ENCODE measurements around the gene CAP2.
"Not testable (repeated sequence)": the region's sequence is repeated elsewhere in the genome, so short reads cannot be mapped to it uniquely, and the experiment has no call there.

Gene CAP2

GRCh38 chr6:17511580-17511979, 118.2 kb downstream of the CAP2 start:
- no peaks in the 10 kb centered on the region for H3K27me3 ChIP-seq (ENCODE audit: control insufficient read depth in 1 of 2, insufficient read depth in 2 of 2, low read length in 2 of 2)
- H3K4me1 ChIP-seq (ENCODE audit: control insufficient read depth, insufficient read depth, low read length): no peaks in the 10 kb centered on the region
- no peak overlapping the region for H3K27ac ChIP-seq (ENCODE audit: low read length)
- H3K9ac ChIP-seq (ENCODE audit: low read length in 2 of 2): no peak overlapping the region
- no peaks in the 10 kb centered on the region for H3K9me3 ChIP-seq (ENCODE audit: control insufficient read depth in 2 of 2, low read length in 2 of 2)
- peaks cover 19 to 21% of the 10 kb centered on the region in 2 donors for H3K36me3 ChIP-seq (ENCODE audit: control insufficient read depth in 2 of 2, insufficient read depth in 2 of 2, low read length in 2 of 2)
- no peak overlapping the region for H3K4me3 ChIP-seq (ENCODE audit: low read length in 2 of 2)

GRCh38 chr6:17519120-17519519, 125.7 kb downstream of the CAP2 start:
- H3K4me1 ChIP-seq (ENCODE audit: control insufficient read depth, insufficient read depth, low read length): peaks cover 4% of the 10 kb centered on the region
- no peaks in the 10 kb centered on the region for H3K9me3 ChIP-seq (ENCODE audit: control insufficient read depth in 2 of 2, low read length in 2 of 2)
- H3K36me3 ChIP-seq (ENCODE audit: control insufficient read depth in 2 of 2, insufficient read depth in 2 of 2, low read length in 2 of 2): peaks cover 12 to 22% of the 10 kb centered on the region in 2 donors
- no peak overlapping the region for H3K9ac ChIP-seq (ENCODE audit: low read length in 2 of 2)
- H3K27ac ChIP-seq (ENCODE audit: low read length): peak overlapping the region; percentile 11
- H3K4me3 ChIP-seq (ENCODE audit: low read length in 2 of 2): no peak overlapping the region
- H3K27me3 ChIP-seq (ENCODE audit: control insufficient read depth in 1 of 2, insufficient read depth in 2 of 2, low read length in 2 of 2): no peaks in the 10 kb centered on the region

- Histone ChIP-seq H3K4me1 (ENCODE audit: control insufficient read depth, insufficient read depth, low read length) (no peaks in the 10 kb centered on the region), H3K36me3 (ENCODE audit: control insufficient read depth in 2 of 2, insufficient read depth in 2 of 2, low read length in 2 of 2) (peaks cover 7 to 8% of the 10 kb centered on the region in 2 donors), H3K27ac (ENCODE audit: low read length) (no peak overlapping the region), H3K4me3 (ENCODE audit: low read length in 2 of 2) (no peak overlapping the region), H3K9ac (ENCODE audit: low read length in 2 of 2) (no peak overlapping the region), H3K9me3 (ENCODE audit: control insufficient read depth in 2 of 2, low read length in 2 of 2) (peaks cover 0 to 3% of the 10 kb centered on the region in 2 donors), H3K27me3 (ENCODE audit: control insufficient read depth in 1 of 2, insufficient read depth in 2 of 2, low read length in 2 of 2) (no peaks in the 10 kb centered on the region)
Measured at GRCh38 chr6:17525637-17526036, 132.2 kb downstream of the CAP2 start.

- no peaks in the 10 kb centered on the region for H3K4me1 ChIP-seq (ENCODE audit: control insufficient read depth, insufficient read depth, low read length)
- H3K9me3 ChIP-seq (ENCODE audit: control insufficient read depth in 2 of 2, low read length in 2 of 2): peaks cover 0 to 3% of the 10 kb centered on the region in 2 donors
- H3K27ac ChIP-seq (ENCODE audit: low read length): no peak overlapping the region
- H3K36me3 ChIP-seq (ENCODE audit: control insufficient read depth in 2 of 2, insufficient read depth in 2 of 2, low read length in 2 of 2): peaks cover 3 to 11% of the 10 kb centered on the region in 2 donors
- H3K27me3 ChIP-seq (ENCODE audit: control insufficient read depth in 1 of 2, insufficient read depth in 2 of 2, low read length in 2 of 2): no peaks in the 10 kb centered on the region
- no peak overlapping the region for H3K9ac ChIP-seq (ENCODE audit: low read length in 2 of 2)
- H3K4me3 ChIP-seq (ENCODE audit: low read length in 2 of 2): no peak overlapping the region
Measured at GRCh38 chr6:17527076-17527475, 133.7 kb downstream of the CAP2 start.

GRCh38 chr6:17530321-17530835, 137.0 kb downstream of the CAP2 start:
- Histone ChIP-seq H3K4me3 (ENCODE audit: low read length in 2 of 2) (no peak overlapping the region), H3K4me1 (ENCODE audit: control insufficient read depth, insufficient read depth, low read length) (no peaks in the 10 kb centered on the region), H3K36me3 (ENCODE audit: control insufficient read depth in 2 of 2, insufficient read depth in 2 of 2, low read length in 2 of 2) (peaks cover 4 to 13% of the 10 kb centered on the region in 2 donors), H3K27ac (ENCODE audit: low read length) (no peak overlapping the region), H3K9ac (ENCODE audit: low read length in 2 of 2) (no peak overlapping the region), H3K9me3 (ENCODE audit: control insufficient read depth in 2 of 2, low read length in 2 of 2) (peaks cover 0 to 2% of the 10 kb centered on the region in 2 donors), H3K27me3 (ENCODE audit: control insufficient read depth in 1 of 2, insufficient read depth in 2 of 2, low read length in 2 of 2) (no peaks in the 10 kb centered on the region)

- H3K4me1 ChIP-seq (ENCODE audit: control insufficient read depth, insufficient read depth, low read length): no peaks in the 10 kb centered on the region
- H3K4me3 ChIP-seq (ENCODE audit: low read length in 2 of 2): no peak overlapping the region
- H3K9ac ChIP-seq (ENCODE audit: low read length in 2 of 2): no peak overlapping the region
- H3K27ac ChIP-seq (ENCODE audit: low read length): no peak overlapping the region
- peaks cover 10 to 20% of the 10 kb centered on the region in 2 donors for H3K36me3 ChIP-seq (ENCODE audit: control insufficient read depth in 2 of 2, insufficient read depth in 2 of 2, low read length in 2 of 2)
- H3K9me3 ChIP-seq (ENCODE audit: control insufficient read depth in 2 of 2, low read length in 2 of 2): no peaks in the 10 kb centered on the region
- H3K27me3 ChIP-seq (ENCODE audit: control insufficient read depth in 1 of 2, insufficient read depth in 2 of 2, low read length in 2 of 2): no peaks in the 10 kb centered on the region
Measured at GRCh38 chr6:17536586-17536985, 143.2 kb downstream of the CAP2 start.

GRCh38 chr6:17542243-17542642, 148.8 kb downstream of the CAP2 start:
- H3K36me3 ChIP-seq (ENCODE audit: control insufficient read depth in 2 of 2, insufficient read depth in 2 of 2, low read length in 2 of 2): peaks cover 17 to 30% of the 10 kb centered on the region in 2 donors
- no peaks in the 10 kb centered on the region for H3K4me1 ChIP-seq (ENCODE audit: control insufficient read depth, insufficient read depth, low read length)
- no peaks in the 10 kb centered on the region for H3K27me3 ChIP-seq (ENCODE audit: control insufficient read depth in 1 of 2, insufficient read depth in 2 of 2, low read length in 2 of 2)
- no peak overlapping the region for H3K9ac ChIP-seq (ENCODE audit: low read length in 2 of 2)
- no peak overlapping the region for H3K4me3 ChIP-seq (ENCODE audit: low read length in 2 of 2)
- H3K9me3 ChIP-seq (ENCODE audit: control insufficient read depth in 2 of 2, low read length in 2 of 2): no peaks in the 10 kb centered on the region
- H3K27ac ChIP-seq (ENCODE audit: low read length): no peak overlapping the region

- not testable (repeated sequence) for H3K4me1 ChIP-seq (ENCODE audit: control insufficient read depth, insufficient read depth, low read length); H3K4me3 ChIP-seq (ENCODE audit: low read length in 2 of 2); H3K9ac ChIP-seq (ENCODE audit: low read length in 2 of 2); H3K27me3 ChIP-seq (ENCODE audit: control insufficient read depth in 1 of 2, insufficient read depth in 2 of 2, low read length in 2 of 2); H3K9me3 ChIP-seq (ENCODE audit: control insufficient read depth in 2 of 2, low read length in 2 of 2); H3K27ac ChIP-seq (ENCODE audit: low read length)
- peaks cover 16 to 20% of the 10 kb centered on the region in 2 donors for H3K36me3 ChIP-seq (ENCODE audit: control insufficient read depth in 2 of 2, insufficient read depth in 2 of 2, low read length in 2 of 2)
Measured at GRCh38 chr6:17545681-17546080, 152.3 kb downstream of the CAP2 start.

- H3K27ac ChIP-seq (ENCODE audit: low read length): no peak overlapping the region
- no peaks in the 10 kb centered on the region for H3K9me3 ChIP-seq (ENCODE audit: control insufficient read depth in 2 of 2, low read length in 2 of 2)
- H3K4me1 ChIP-seq (ENCODE audit: control insufficient read depth, insufficient read depth, low read length): no peaks in the 10 kb centered on the region
- H3K27me3 ChIP-seq (ENCODE audit: control insufficient read depth in 1 of 2, insufficient read depth in 2 of 2, low read length in 2 of 2): no peaks in the 10 kb centered on the region
- no peak overlapping the region for H3K9ac ChIP-seq (ENCODE audit: low read length in 2 of 2)
- H3K4me3 ChIP-seq (ENCODE audit: low read length in 2 of 2): no peak overlapping the region
- H3K36me3 ChIP-seq (ENCODE audit: control insufficient read depth in 2 of 2, insufficient read depth in 2 of 2, low read length in 2 of 2): peaks cover 25 to 32% of the 10 kb centered on the region in 2 donors
Measured at GRCh38 chr6:17551383-17551958, 158.1 kb downstream of the CAP2 start.

- no peak overlapping the region for H3K4me3 ChIP-seq (ENCODE audit: low read length in 2 of 2)
- peaks cover 31 to 33% of the 10 kb centered on the region in 2 donors for H3K36me3 ChIP-seq (ENCODE audit: control insufficient read depth in 2 of 2, insufficient read depth in 2 of 2, low read length in 2 of 2)
- no peaks in the 10 kb centered on the region for H3K27me3 ChIP-seq (ENCODE audit: control insufficient read depth in 1 of 2, insufficient read depth in 2 of 2, low read length in 2 of 2)
Measured at GRCh38 chr6:17552861-17553260, 159.5 kb downstream of the CAP2 start.

GRCh38 chr6:17556014-17556413, 162.6 kb downstream of the CAP2 start:
- no peak overlapping the region for H3K4me3 ChIP-seq (ENCODE audit: low read length in 2 of 2)
- H3K9me3 ChIP-seq (ENCODE audit: control insufficient read depth in 2 of 2, low read length in 2 of 2): no peaks in the 10 kb centered on the region
- H3K9ac ChIP-seq (ENCODE audit: low read length in 2 of 2): no peak overlapping the region
- no peaks in the 10 kb centered on the region for H3K27me3 ChIP-seq (ENCODE audit: control insufficient read depth in 1 of 2, insufficient read depth in 2 of 2, low read length in 2 of 2)
- peaks cover 25 to 33% of the 10 kb centered on the region in 2 donors for H3K36me3 ChIP-seq (ENCODE audit: control insufficient read depth in 2 of 2, insufficient read depth in 2 of 2, low read length in 2 of 2)
- H3K4me1 ChIP-seq (ENCODE audit: control insufficient read depth, insufficient read depth, low read length): no peaks in the 10 kb centered on the region
- H3K27ac ChIP-seq (ENCODE audit: low read length): no peak overlapping the region

More at GRCh38 chr6:17552861-17553260, 159.5 kb downstream of the CAP2 start:
- Histone ChIP-seq H3K9me3 (ENCODE audit: control insufficient read depth in 2 of 2, low read length in 2 of 2) (no peaks in the 10 kb centered on the region), H3K27ac (ENCODE audit: low read length) (no peak overlapping the region), H3K9ac (ENCODE audit: low read length in 2 of 2) (no peak overlapping the region), H3K4me1 (ENCODE audit: control insufficient read depth, insufficient read depth, low read length) (no peaks in the 10 kb centered on the region)
